IMR-90 (cell line): ENCODE data around the gene EIF3M.

ENCODE experiments used
- BHLHE40 ChIP-seq: fragments of 150-350 bp; IDR thresholded peaks from 2 replicates; pipeline ENCODE4 v1.6.1; 2016; ENCODE audit warnings: mild to moderate bottlenecking, low read depth, low read length
- MAZ ChIP-seq: IDR thresholded peaks from 2 replicates; pipeline ENCODE4 v1.6.1; 2012; ENCODE audit warnings: low read depth, mild to moderate bottlenecking, low read length, improper control_type of control experiment, moderate library complexity, borderline replicate concordance
- MXI1 ChIP-seq: IDR thresholded peaks from 2 replicates; pipeline ENCODE4 v1.6.1; 2012; ENCODE audit warnings: low read depth, mild to moderate bottlenecking, low read length, moderate library complexity, borderline replicate concordance
- POLR2A ChIP-seq: IDR thresholded peaks from 2 replicates; pipeline ENCODE4 v1.6.1; 2012; ENCODE audit warnings: mild to moderate bottlenecking, low read depth, low read length
- RAD21 ChIP-seq: IDR thresholded peaks from 2 replicates; pipeline ENCODE4 v1.6.1; 2012; ENCODE audit warnings: low read length, improper control_type of control experiment
- RCOR1 ChIP-seq: IDR thresholded peaks from 2 replicates; pipeline ENCODE4 v1.6.1; 2012; ENCODE audit warnings: mild to moderate bottlenecking, low read length, improper control_type of control experiment; ENCODE audit not compliant: insufficient replicate concordance
- RFX5 ChIP-seq: IDR thresholded peaks from 2 replicates; pipeline ENCODE4 v1.8.0; 2012; ENCODE audit warnings: low read depth, mild to moderate bottlenecking, low read length, moderate library complexity
- TF ChIP-seq, protein P1 (sequence below): conservative IDR thresholded peaks from 2 replicates; pipeline ENCODE4 v1.5.1; 2012; ENCODE audit warnings: mild to moderate bottlenecking, low read depth, low read length, improper control_type of control experiment
- TF ChIP-seq, protein P2 (sequence below): fragments of 150-350 bp; IDR thresholded peaks from 2 replicates; pipeline ENCODE4 v1.6.1; 2017; ENCODE audit warnings: mild to moderate bottlenecking, antibody characterized with exemption, low read length, low read depth

DNA sequence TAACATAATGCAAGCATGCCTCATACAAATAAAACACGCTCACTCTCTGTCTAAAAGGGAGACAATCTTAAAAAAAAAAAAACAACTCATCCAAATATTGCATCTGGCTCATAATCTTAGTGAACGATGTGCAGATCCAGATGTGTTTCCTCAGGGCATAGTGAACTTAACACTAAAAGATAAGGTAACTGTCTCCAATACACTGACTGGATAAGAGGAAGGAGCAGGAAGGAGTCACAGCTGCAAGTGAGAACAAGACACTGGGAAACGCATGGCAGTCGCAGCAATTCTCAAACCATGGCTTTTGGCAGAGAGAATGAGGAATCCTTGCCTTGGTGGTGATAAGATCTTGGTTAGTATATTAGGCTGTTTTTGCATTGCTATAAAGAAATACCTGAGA is 9.2 kb upstream of the EIF3M start:
- TF ChIP-seq, protein P1, sequence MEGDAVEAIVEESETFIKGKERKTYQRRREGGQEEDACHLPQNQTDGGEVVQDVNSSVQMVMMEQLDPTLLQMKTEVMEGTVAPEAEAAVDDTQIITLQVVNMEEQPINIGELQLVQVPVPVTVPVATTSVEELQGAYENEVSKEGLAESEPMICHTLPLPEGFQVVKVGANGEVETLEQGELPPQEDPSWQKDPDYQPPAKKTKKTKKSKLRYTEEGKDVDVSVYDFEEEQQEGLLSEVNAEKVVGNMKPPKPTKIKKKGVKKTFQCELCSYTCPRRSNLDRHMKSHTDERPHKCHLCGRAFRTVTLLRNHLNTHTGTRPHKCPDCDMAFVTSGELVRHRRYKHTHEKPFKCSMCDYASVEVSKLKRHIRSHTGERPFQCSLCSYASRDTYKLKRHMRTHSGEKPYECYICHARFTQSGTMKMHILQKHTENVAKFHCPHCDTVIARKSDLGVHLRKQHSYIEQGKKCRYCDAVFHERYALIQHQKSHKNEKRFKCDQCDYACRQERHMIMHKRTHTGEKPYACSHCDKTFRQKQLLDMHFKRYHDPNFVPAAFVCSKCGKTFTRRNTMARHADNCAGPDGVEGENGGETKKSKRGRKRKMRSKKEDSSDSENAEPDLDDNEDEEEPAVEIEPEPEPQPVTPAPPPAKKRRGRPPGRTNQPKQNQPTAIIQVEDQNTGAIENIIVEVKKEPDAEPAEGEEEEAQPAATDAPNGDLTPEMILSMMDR = no peak
- no peak for TF ChIP-seq RCOR1
- no peak for TF ChIP-seq RFX5
- TF ChIP-seq, protein P2, sequence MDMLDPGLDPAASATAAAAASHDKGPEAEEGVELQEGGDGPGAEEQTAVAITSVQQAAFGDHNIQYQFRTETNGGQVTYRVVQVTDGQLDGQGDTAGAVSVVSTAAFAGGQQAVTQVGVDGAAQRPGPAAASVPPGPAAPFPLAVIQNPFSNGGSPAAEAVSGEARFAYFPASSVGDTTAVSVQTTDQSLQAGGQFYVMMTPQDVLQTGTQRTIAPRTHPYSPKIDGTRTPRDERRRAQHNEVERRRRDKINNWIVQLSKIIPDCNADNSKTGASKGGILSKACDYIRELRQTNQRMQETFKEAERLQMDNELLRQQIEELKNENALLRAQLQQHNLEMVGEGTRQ = no peak
- TF ChIP-seq POLR2A = no peak
- no peak for TF ChIP-seq BHLHE40
- TF ChIP-seq MXI1 = no peak
- no peak for TF ChIP-seq RAD21
- no peak for TF ChIP-seq MAZ
